HCT116 (cell line): ENCODE data around the gene DAGLA. TPM values are rescaled to one million over a fixed set of nuclear protein-coding genes. Genes with fewer than 3 reads are reported as not detected.

Source experiments
- ATAC-seq: fragments of 200-7000 bp; cut with Tn5 transposase; 2 replicates; pipeline ENCODE4 v1.9.1; 2020; ENCODE audit warnings: mild to moderate bottlenecking, moderate library complexity
- BruUV-seq: library from RNA; stranded (reverse); fragments of 400-500 nt; replicated peaks from 2 replicates; lab custom pipeline; 2021; lab: Mats Ljungman, UMichigan
- CTCF ChIA-PET: fragments of 300-600 bp; sonication (Branson Sonifier 250); formaldehyde crosslinking; loops from one replicate; lab custom pipeline; 2021; ENCODE audit warnings: antibody characterized with exemption; lab: Charles Lee
- POLR2A ChIA-PET: fragments of 300-600, 350-600 bp; sonication (Branson Sonifier 250); formaldehyde crosslinking; loops from one replicate; lab custom pipeline; 2021; ENCODE audit warnings: antibody characterized with exemption; lab: Charles Lee
- RAD21 ChIA-PET, 2 experiments: fragments of 300-600 bp; sonication (Branson Sonifier 250); formaldehyde crosslinking; loops; one replicate each; lab custom pipeline; 2023; ENCODE audit warnings: low total read pairs in 2 of 2; ENCODE audit not compliant: uncharacterized antibody in 2 of 2, unreplicated experiment in 2 of 2, low non-redundant PET in 1 of 2; lab: Charles Lee
- DNase-seq: peaks from one replicate; pipeline ENCODE4 v3.0.0-alpha.2; 2010; ENCODE audit warnings: low read depth, low spot score
- H2AFZ ChIP-seq: fragments of 200-600 bp; shearing (Covaris generic), sonication (generic); 2 replicates; pipeline ENCODE4 v1.6.1; 2017; ENCODE audit warnings: low read depth, mixed run types, mixed read lengths, antibody characterized with exemption, low read length; ENCODE audit not compliant: poor library complexity, severe bottlenecking
- H3K27ac ChIP-seq: 2 replicates; pipeline ENCODE4 v1.5.1; 2012; ENCODE audit warnings: low read depth, low read length
- H3K27me3 ChIP-seq: fragments of 200-600 bp; sonication (generic); 2 replicates; pipeline ENCODE4 v1.6.1; 2016; ENCODE audit warnings: mixed run types, low read length, mixed read lengths; ENCODE audit not compliant: insufficient read depth
- H3K36me3 ChIP-seq, 2 experiments: fragments of 200-500 bp in 1 of 2; fragments of 200-600 bp in 1 of 2; sonication (Bioruptor generic) in 1 of 2; sonication (generic) in 1 of 2; 2 replicates each; pipeline versions ENCODE4 v1.5.1 to v1.6.1; 2014 to 2016; ENCODE audit warnings: low read length in 2 of 2, inconsistent platforms in 1 of 2, mixed read lengths in 1 of 2, mixed run types in 1 of 2; ENCODE audit not compliant: insufficient read depth in 2 of 2, control insufficient read depth in 1 of 2
- H3K4me1 ChIP-seq, 2 experiments: fragments of 200-600 bp in 1 of 2; sonication (generic) in 1 of 2; 2 replicates each; pipeline versions ENCODE4 v1.5.1 to v1.6.1; 2012 to 2017; ENCODE audit warnings: low read length in 2 of 2, inconsistent platforms in 1 of 2, mild to moderate bottlenecking in 1 of 2, mixed read lengths in 1 of 2, mixed run types in 1 of 2, moderate library complexity in 1 of 2; ENCODE audit not compliant: insufficient read depth in 2 of 2, control insufficient read depth in 1 of 2
- H3K4me2 ChIP-seq: fragments of 200-600 bp; sonication (generic); 2 replicates; pipeline ENCODE4 v1.6.1; 2017; ENCODE audit warnings: mixed run types, low read length, mixed read lengths
- H3K4me3 ChIP-seq, 2 experiments: fragments of 200-600 bp in 1 of 2; sonication (generic) in 1 of 2; replicated peaks in 1 of 2; 2 replicates each; pipeline ENCODE4 v1.5.1; 2011 to 2016; ENCODE audit warnings: low read length in 2 of 2, control low read depth in 1 of 2, low read depth in 1 of 2, mild to moderate bottlenecking in 1 of 2, mixed read lengths in 1 of 2, mixed run types in 1 of 2
- H3K79me2 ChIP-seq: fragments of 200-600 bp; sonication (generic); 2 replicates; pipeline ENCODE4 v1.6.1; 2017; ENCODE audit warnings: mild to moderate bottlenecking, mixed run types, low read length, moderate library complexity, mixed read lengths; ENCODE audit not compliant: insufficient read depth
- H3K9ac ChIP-seq: fragments of 200-600 bp; sonication (generic); 2 replicates; pipeline ENCODE4 v1.6.1; 2016; ENCODE audit warnings: low read length, mixed read lengths
- H3K9me2 ChIP-seq: fragments of 200-600 bp; sonication (generic), shearing (Covaris generic); 2 replicates; pipeline ENCODE4 v1.6.1; 2017; ENCODE audit warnings: mixed run types, mild to moderate bottlenecking, moderate library complexity; ENCODE audit not compliant: insufficient read depth
- H3K9me3 ChIP-seq, 2 experiments: fragments of 200-500 bp in 1 of 2; fragments of 200-600 bp in 1 of 2; sonication (Bioruptor generic) in 1 of 2; sonication (generic) in 1 of 2; 2 replicates each; pipeline ENCODE4 v1.6.1; 2014 to 2017; ENCODE audit warnings: low read length in 2 of 2, mixed read lengths in 2 of 2, inconsistent platforms in 1 of 2, low read depth in 1 of 2, mild to moderate bottlenecking in 1 of 2, mixed run types in 1 of 2, moderate library complexity in 1 of 2; ENCODE audit not compliant: control insufficient read depth in 1 of 2, insufficient read depth in 1 of 2
- H4K20me1 ChIP-seq: fragments of 200-600 bp; sonication (generic), shearing (Covaris generic); 2 replicates; pipeline ENCODE4 v1.6.1; 2017; ENCODE audit warnings: mixed run types, mild to moderate bottlenecking, moderate library complexity; ENCODE audit not compliant: insufficient read depth
- ATF3 ChIP-seq: IDR thresholded peaks from 2 replicates; pipeline ENCODE4 v1.6.1; 2012
- CEBPB ChIP-seq: IDR thresholded peaks from 2 replicates; pipeline ENCODE4 v1.6.1; 2012; ENCODE audit warnings: low read depth
- ELF1 ChIP-seq: IDR thresholded peaks from 2 replicates; pipeline ENCODE4 v1.6.1; 2012; ENCODE audit warnings: low read depth, borderline replicate concordance
- EZH2 ChIP-seq: fragments of 200-600 bp; sonication (generic); IDR thresholded peaks from 2 replicates; pipeline ENCODE4 v1.6.1; 2017; ENCODE audit warnings: antibody characterized with exemption, mixed run types
- EZH2phosphoT487 ChIP-seq: fragments of 200-600 bp; IDR thresholded peaks from 2 replicates; pipeline ENCODE4 v1.6.1; 2018; ENCODE audit warnings: antibody characterized with exemption, borderline replicate concordance
- FOSL1 ChIP-seq: IDR thresholded peaks from 2 replicates; pipeline ENCODE4 v1.6.1; 2012; ENCODE audit warnings: low read depth
- MAX ChIP-seq: IDR thresholded peaks from 2 replicates; pipeline ENCODE4 v1.6.1; 2012
- POLR2AphosphoS5 ChIP-seq: IDR thresholded peaks from 2 replicates; pipeline ENCODE4 v1.6.1; 2011; ENCODE audit warnings: mild to moderate bottlenecking, low read depth, low read length, moderate library complexity
- RAD21 ChIP-seq: IDR thresholded peaks from 2 replicates; pipeline ENCODE4 v1.6.1; 2012; ENCODE audit warnings: low read depth, mild to moderate bottlenecking
- REST ChIP-seq: IDR thresholded peaks from 2 replicates; pipeline ENCODE4 v1.6.1; 2012; ENCODE audit warnings: low read depth
- SP1 ChIP-seq: IDR thresholded peaks from 2 replicates; pipeline ENCODE4 v1.6.1; 2012; ENCODE audit warnings: low read depth
- SRF ChIP-seq: IDR thresholded peaks from 2 replicates; pipeline ENCODE4 v1.6.1; 2012; ENCODE audit warnings: low read depth
- TCF7L2 ChIP-seq: IDR thresholded peaks from 2 replicates; pipeline ENCODE4 v1.7.0; 2011; ENCODE audit warnings: borderline replicate concordance, inconsistent platforms; ENCODE audit not compliant: insufficient read depth, insufficient read length; ENCODE audit errors: extremely low read depth
- YY1 ChIP-seq: IDR thresholded peaks from 2 replicates; pipeline ENCODE4 v1.6.1; 2011; ENCODE audit warnings: low read length, low read depth, moderate library complexity, mild to moderate bottlenecking; ENCODE audit not compliant: insufficient replicate concordance; ENCODE audit errors: extremely low read depth
- ZFX ChIP-seq: fragments of 450-650 bp; IDR thresholded peaks from 2 replicates; pipeline ENCODE4 v1.6.1; 2017
- ZNF274 ChIP-seq: fragments of 200-500 bp; sonication (Bioruptor generic); IDR thresholded peaks from 2 replicates; pipeline ENCODE4 v1.6.1; 2014; ENCODE audit warnings: mild to moderate bottlenecking, low read depth, low read length, inconsistent platforms
- intact Hi-C: fragments of 100-400 bp; cut with micrococcal nuclease; formaldehyde crosslinking; loops from 2 replicates; pipeline ENCODE4 v1.10.0; 2022
- total RNA-seq: library from RNA; stranded (reverse); gene quantifications from one replicate; pipeline ENCODE4 v1.2.1, GENCODE V29; 2021; ENCODE audit not compliant: unreplicated experiment
- TF ChIP-seq, protein P1 (sequence below): IDR thresholded peaks from 2 replicates; pipeline ENCODE4 v1.6.1; 2011; ENCODE audit warnings: mild to moderate bottlenecking, low read length, moderate library complexity; ENCODE audit not compliant: insufficient replicate concordance; ENCODE audit errors: extremely low read depth
- TF ChIP-seq, protein P2 (sequence below), 3 experiments: fragments of 200-600 bp in 1 of 3; sonication (generic) in 1 of 3; IDR thresholded peaks in 2 of 3; conservative IDR thresholded peaks in 1 of 3; 2 replicates each; pipeline ENCODE4 v1.5.1; 2012 to 2017; ENCODE audit warnings: low read depth in 2 of 3, low read length in 2 of 3, antibody characterized with exemption in 1 of 3, borderline replicate concordance in 1 of 3, control low read depth in 1 of 3, mild to moderate bottlenecking in 1 of 3, mixed read lengths in 1 of 3, mixed run types in 1 of 3, moderate library complexity in 1 of 3; ENCODE audit not compliant: insufficient read depth in 1 of 3

DAGLA gene
- total RNA-seq, 1 experiment from 2014 or later, result 2.7 TPM

DNA sequence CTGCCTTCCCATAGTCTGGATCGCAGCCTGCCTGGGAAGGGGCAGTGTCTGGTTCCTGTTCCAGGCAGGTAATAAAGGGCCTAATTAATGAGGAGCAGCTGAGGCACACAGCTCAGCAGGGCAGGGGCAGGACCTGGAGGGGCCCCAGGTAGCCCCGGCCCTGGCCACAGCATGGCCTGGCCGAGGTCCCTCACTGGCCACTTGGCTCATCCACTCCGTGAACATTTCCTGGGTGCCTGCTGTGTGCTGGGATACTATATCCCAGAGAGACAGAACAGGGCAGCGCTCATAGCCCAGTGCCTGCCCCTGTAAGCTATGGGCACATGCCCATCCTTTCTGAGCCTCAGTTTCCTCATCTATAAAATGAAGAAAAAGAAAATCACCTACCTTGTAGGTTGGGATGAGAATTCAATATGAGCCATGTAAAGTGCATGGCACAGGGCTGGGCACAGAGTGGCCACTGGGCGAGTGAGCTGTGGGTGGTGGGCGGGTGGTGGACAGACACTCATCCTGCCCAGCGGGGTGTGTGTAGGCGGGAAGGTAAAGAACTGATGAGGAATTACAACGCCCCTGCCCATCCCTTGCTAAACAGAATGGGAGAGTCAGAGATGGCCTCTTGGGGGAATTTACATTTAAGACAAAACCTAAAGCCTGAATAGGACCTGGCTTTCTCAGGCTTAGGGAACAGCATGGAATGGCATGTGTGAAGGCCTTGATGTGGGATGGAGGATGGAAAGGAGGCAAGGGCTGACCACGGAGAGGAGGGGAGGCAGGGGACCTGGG is 81.4 kb downstream of the DAGLA start:
- H3K79me2 ChIP-seq, result peaks cover 37% of the 10 kb centered on the region; the same call in 1 of the 2 replicates
- RAD21 ChIA-PET, result no interaction called here
- intact Hi-C loops, result no loop called here

More for the DNA sequence above, 81.4 kb downstream of the DAGLA start:
- ATAC-seq, result no peak
- no peak for TF ChIP-seq FOSL1
- TF ChIP-seq TCF7L2, result no peak
- TF ChIP-seq, protein P1, sequence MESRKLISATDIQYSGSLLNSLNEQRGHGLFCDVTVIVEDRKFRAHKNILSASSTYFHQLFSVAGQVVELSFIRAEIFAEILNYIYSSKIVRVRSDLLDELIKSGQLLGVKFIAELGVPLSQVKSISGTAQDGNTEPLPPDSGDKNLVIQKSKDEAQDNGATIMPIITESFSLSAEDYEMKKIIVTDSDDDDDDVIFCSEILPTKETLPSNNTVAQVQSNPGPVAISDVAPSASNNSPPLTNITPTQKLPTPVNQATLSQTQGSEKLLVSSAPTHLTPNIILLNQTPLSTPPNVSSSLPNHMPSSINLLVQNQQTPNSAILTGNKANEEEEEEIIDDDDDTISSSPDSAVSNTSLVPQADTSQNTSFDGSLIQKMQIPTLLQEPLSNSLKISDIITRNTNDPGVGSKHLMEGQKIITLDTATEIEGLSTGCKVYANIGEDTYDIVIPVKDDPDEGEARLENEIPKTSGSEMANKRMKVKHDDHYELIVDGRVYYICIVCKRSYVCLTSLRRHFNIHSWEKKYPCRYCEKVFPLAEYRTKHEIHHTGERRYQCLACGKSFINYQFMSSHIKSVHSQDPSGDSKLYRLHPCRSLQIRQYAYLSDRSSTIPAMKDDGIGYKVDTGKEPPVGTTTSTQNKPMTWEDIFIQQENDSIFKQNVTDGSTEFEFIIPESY, result no peak
- TF ChIP-seq ELF1, result no peak
- no peak for TF ChIP-seq SP1
- no peak for TF ChIP-seq ZFX
- TF ChIP-seq ATF3, result no peak
- no peak for TF ChIP-seq EZH2phosphoT487
- TF ChIP-seq YY1, result no peak
- no peak for TF ChIP-seq SRF
- no peak for TF ChIP-seq RAD21
- no peak for TF ChIP-seq POLR2AphosphoS5
- TF ChIP-seq ZNF274, result no peak
- no peak for TF ChIP-seq EZH2
- no peak for TF ChIP-seq MAX
- no peak for TF ChIP-seq REST
- TF ChIP-seq, protein P2, sequence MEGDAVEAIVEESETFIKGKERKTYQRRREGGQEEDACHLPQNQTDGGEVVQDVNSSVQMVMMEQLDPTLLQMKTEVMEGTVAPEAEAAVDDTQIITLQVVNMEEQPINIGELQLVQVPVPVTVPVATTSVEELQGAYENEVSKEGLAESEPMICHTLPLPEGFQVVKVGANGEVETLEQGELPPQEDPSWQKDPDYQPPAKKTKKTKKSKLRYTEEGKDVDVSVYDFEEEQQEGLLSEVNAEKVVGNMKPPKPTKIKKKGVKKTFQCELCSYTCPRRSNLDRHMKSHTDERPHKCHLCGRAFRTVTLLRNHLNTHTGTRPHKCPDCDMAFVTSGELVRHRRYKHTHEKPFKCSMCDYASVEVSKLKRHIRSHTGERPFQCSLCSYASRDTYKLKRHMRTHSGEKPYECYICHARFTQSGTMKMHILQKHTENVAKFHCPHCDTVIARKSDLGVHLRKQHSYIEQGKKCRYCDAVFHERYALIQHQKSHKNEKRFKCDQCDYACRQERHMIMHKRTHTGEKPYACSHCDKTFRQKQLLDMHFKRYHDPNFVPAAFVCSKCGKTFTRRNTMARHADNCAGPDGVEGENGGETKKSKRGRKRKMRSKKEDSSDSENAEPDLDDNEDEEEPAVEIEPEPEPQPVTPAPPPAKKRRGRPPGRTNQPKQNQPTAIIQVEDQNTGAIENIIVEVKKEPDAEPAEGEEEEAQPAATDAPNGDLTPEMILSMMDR (IDR thresholded peaks at IDR 0.05 in 2 of 3, conservative IDR thresholded peaks at IDR 0.05 in 1 of 3; ENCODE audit: borderline replicate concordance in 1 of 3, insufficient read depth in 1 of 3, low read depth in 2 of 3, low read length in 2 of 3), result no peak
- no peak for TF ChIP-seq CEBPB
- Histone ChIP-seq H3K4me2 (peak overlapping the region; percentile 54), H3K9me3 (no peaks in the 10 kb centered on the region), H3K9me2 (no peaks in the 10 kb centered on the region), H3K9ac (no peak overlapping the region; the same call in 1 of the 2 replicates), H2AFZ (no peak overlapping the region), H3K27me3 (no peaks in the 10 kb centered on the region), H3K4me3 (no peak overlapping the region), H3K4me1 (peaks cover 23 to 57% of the 10 kb centered on the region in 2 experiments), H3K36me3 (no peaks in the 10 kb centered on the region), H3K27ac (no peak overlapping the region), H4K20me1 (no peaks in the 10 kb centered on the region)
- no peak for DNase-seq
- no TSS peak for BruUV-seq
- ChIA-PET CTCF (interaction anchor here (0.8 to 1.6 kb wide), 5 partner anchors 11 to 137 kb away, joined by 3 to 4 read pairs (median 3); no protein-coding TSS in a partner anchor), POLR2A (no interaction called here)
